K562 (cell line): Measurements from ENCODE around the gene OOSP3. TPM values are rescaled to one million over a fixed set of nuclear protein-coding genes. Genes with fewer than 3 reads are reported as not detected.

Experiments
- ATAC-seq: fragments of 200-7000 bp; cut with Tn5 transposase; 3 replicates; pipeline ENCODE4 v1.9.1; 2020; ENCODE audit warnings: moderate library complexity
- Bru-seq: library from RNA; stranded (reverse); fragments of 400-500 nt; gene quantifications from one replicate; lab custom pipeline; 2021; lab: Mats Ljungman, UMichigan
- BruChase-seq, 2 experiments: library from RNA; stranded (reverse); fragments of 400-500 nt; gene quantifications; one replicate each; lab custom pipeline; 2021; lab: Mats Ljungman, UMichigan
- BruUV-seq: library from RNA; stranded (reverse); fragments of 400-500 nt; replicated peaks from 2 replicates; lab custom pipeline; 2021; lab: Mats Ljungman, UMichigan
- CTCF ChIA-PET: fragments of 300-600 bp; formaldehyde crosslinking; extraction: SDS; loops from one replicate; lab custom pipeline; 2021; ENCODE audit warnings: low intra/inter-chr PET ratio; lab: Yijun Ruan, JAX
- POLR2A ChIA-PET: fragments of 300-600, 350-650 bp; sonication (Branson Sonifier 250); formaldehyde crosslinking; extraction: SDS; loops from one replicate; lab custom pipeline; 2021; ENCODE audit warnings: antibody characterized with exemption, inconsistent platforms; lab: Yijun Ruan, JAX
- DNase-seq, 4 experiments: peaks; one replicate each; pipeline versions ENCODE4 v3.0.0 to v3.0.0-alpha.2; 2011 to 2018; ENCODE audit warnings: low spot score in 3 of 4, mixed read lengths in 3 of 4; ENCODE audit errors: extremely low read depth in 1 of 4
- FAIRE-seq: peaks from 2 replicates; lab custom pipeline; 2011; peaks lifted over from hg19 to GRCh38; lab: Jason Lieb, UNC
- H2AFZ ChIP-seq: 2 replicates; pipeline ENCODE4 v1.6.0; 2011; ENCODE audit warnings: low read depth, low read length, control low read depth, inconsistent platforms
- H3K27ac ChIP-seq: fragments of 200-600 bp; 3 replicates; pipeline ENCODE4 v1.8.0; 2011; ENCODE audit warnings: low read depth, mild to moderate bottlenecking, control low read depth, inconsistent platforms, low read length, moderate library complexity, mixed read lengths; ENCODE audit errors: extremely low read depth
- H3K27me3 ChIP-seq, 2 experiments: fragments of 300-600 bp in 1 of 2; 2 replicates in 1 of 2; 3 replicates in 1 of 2; pipeline versions ENCODE4 v1.6.0 to v1.8.0; 2011; ENCODE audit warnings: inconsistent platforms in 2 of 2, low read length in 2 of 2, mild to moderate bottlenecking in 1 of 2, mixed read lengths in 1 of 2, moderate library complexity in 1 of 2; ENCODE audit not compliant: control insufficient read depth in 2 of 2, insufficient read depth in 2 of 2
- H3K36me3 ChIP-seq: fragments of 300-600 bp; 3 replicates; pipeline ENCODE4 v1.8.0; 2011; ENCODE audit warnings: mild to moderate bottlenecking, low read length, inconsistent platforms; ENCODE audit not compliant: control insufficient read depth, insufficient read depth
- H3K4me1 ChIP-seq, 2 experiments: fragments of 200-600 bp in 1 of 2; replicated peaks in 1 of 2; 2 replicates in 1 of 2; 3 replicates in 1 of 2; pipeline versions ENCODE4 v1.5.1 to v1.8.0; 2011; ENCODE audit warnings: inconsistent platforms in 2 of 2, low read length in 2 of 2, mild to moderate bottlenecking in 1 of 2, mixed read lengths in 1 of 2, moderate library complexity in 1 of 2; ENCODE audit not compliant: control insufficient read depth in 2 of 2, insufficient read depth in 2 of 2
- H3K4me2 ChIP-seq: 2 replicates; pipeline ENCODE4 v1.6.1; 2011; ENCODE audit warnings: low read length, control low read depth, inconsistent platforms, mixed read lengths; ENCODE audit not compliant: insufficient read depth
- H3K4me3 ChIP-seq: fragments of 200-600 bp; sonication (generic), shearing (Covaris generic); 2 replicates; pipeline ENCODE4 v1.5.1; 2016; ENCODE audit warnings: control low read depth, inconsistent platforms
- H3K79me2 ChIP-seq: fragments of 200-600 bp; 3 replicates; pipeline ENCODE4 v1.8.0; 2011; ENCODE audit warnings: low read length, inconsistent platforms; ENCODE audit not compliant: control insufficient read depth, insufficient read depth
- H3K9ac ChIP-seq, 2 experiments: 2 replicates each; pipeline versions ENCODE4 v1.6.0 to v1.6.1; 2011; ENCODE audit warnings: low read depth in 2 of 2, low read length in 2 of 2, control low read depth in 1 of 2, inconsistent platforms in 1 of 2, mild to moderate bottlenecking in 1 of 2, mixed read lengths in 1 of 2; ENCODE audit not compliant: insufficient read depth in 1 of 2
- H3K9me1 ChIP-seq: one replicate; pipeline ENCODE4 v1.6.0; 2011; ENCODE audit warnings: inconsistent platforms, mild to moderate bottlenecking, low read length, moderate library complexity; ENCODE audit not compliant: control insufficient read depth, insufficient read depth
- H3K9me3 ChIP-seq: replicated peaks from 2 replicates; pipeline ENCODE4 v1.5.1; 2011; ENCODE audit warnings: low read depth, low read length, inconsistent platforms; ENCODE audit not compliant: control insufficient read depth, insufficient read depth
- H4K20me1 ChIP-seq: replicated peaks from 2 replicates; pipeline ENCODE4 v1.6.1; 2011; ENCODE audit warnings: low read length, inconsistent platforms, mixed read lengths; ENCODE audit not compliant: control insufficient read depth, insufficient read depth
- ETV5 ChIP-seq: sonication (generic); formaldehyde crosslinking; IDR thresholded peaks from 2 replicates; pipeline ENCODE4 v1.4.0; 2020; ENCODE audit warnings: low read depth, mild to moderate bottlenecking, missing genetic modification reagents
- MYBL2 ChIP-seq, 2 experiments: fragments of 450-650 bp in 1 of 2; sonication (generic) in 1 of 2; formaldehyde crosslinking in 1 of 2; IDR thresholded peaks; 2 replicates each; pipeline versions ENCODE4 v1.6.1 to v1.8.1; 2017 to 2022; ENCODE audit warnings: borderline replicate concordance in 1 of 2, inconsistent platforms in 1 of 2, low read depth in 1 of 2, mild to moderate bottlenecking in 1 of 2, missing genetic modification reagents in 1 of 2, moderate library complexity in 1 of 2
- PATZ1 ChIP-seq: fragments of 250-450 bp; sonication (Bioruptor Pico); IDR thresholded peaks from 2 replicates; pipeline ENCODE4 v1.5.0; 2020; ENCODE audit warnings: mild to moderate bottlenecking, borderline replicate concordance
- PPARD ChIP-seq: fragments of 250-450 bp; sonication (Bioruptor Pico); IDR thresholded peaks from 2 replicates; pipeline ENCODE4 v1.8.0; 2022; ENCODE audit warnings: inconsistent platforms, mild to moderate bottlenecking, moderate library complexity
- ZNF347 ChIP-seq: fragments of 450-650 bp; formaldehyde crosslinking; IDR thresholded peaks from 2 replicates; pipeline ENCODE4 v1.4.0; 2020; ENCODE audit warnings: low read depth, mild to moderate bottlenecking, moderate library complexity
- WGBS: fragments of 100-300 bp; shearing (Covaris generic); methylation state at CpG from one replicate; pipeline ENCODE4 v1.1.6; 2016; ENCODE audit warnings: low coverage, mixed read lengths; ENCODE audit not compliant: insufficient coverage; ENCODE audit errors: missing lambda C conversion rate; 5-methylcytosine and 5-hydroxymethylcytosine counted together
- in situ Hi-C: fragments of 300-500 bp; cut with MboI; formaldehyde crosslinking; loops from 4 replicates; pipeline ENCODE4 v1.15.0; 2018; ENCODE audit warnings: inconsistent platforms, mixed read lengths
- intact Hi-C: fragments of 100-400 bp; cut with micrococcal nuclease; formaldehyde crosslinking; loops from 2 replicates; pipeline ENCODE4 v1.14.2; 2022
- long read RNA-seq, 3 experiments: library from polyadenylated mRNA in 2 of 3; library from RNA in 1 of 3; unstranded in 2 of 3; stranded (forward) in 1 of 3; transcript quantifications; one replicate each; pipeline ENCODE4 v2.0.0, GENCODE V29; 2019 to 2022
- polyA minus RNA-seq, 3 experiments: library from RNA; depleted of rRNA, polyadenylated mRNA; stranded (reverse); fragments of >200 nt; gene quantifications; 2 replicates each; pipeline ENCODE4 v1.2.3, GENCODE V29; 2011
- polyA plus RNA-seq, 8 experiments: library from polyadenylated mRNA; depleted of rRNA in 4 of 8; stranded (reverse) in 5 of 8; unstranded in 3 of 8; fragments of >200 nt; fragmentation: Nextera tagmentation in 2 of 8; fragmentation: Illumina TruSeq in 1 of 8; extraction: Ambion mirVana in 2 of 8; extraction: Trizol in 1 of 8; gene quantifications; 2 replicates each; pipeline versions ENCODE4 v1.2.1 to v1.2.3, GENCODE V29; 2011 to 2014; ENCODE audit warnings: inconsistent platforms in 1 of 8, missing spikeins in 1 of 8
- total RNA-seq, 7 experiments: library from RNA; depleted of rRNA in 6 of 7; stranded (reverse); fragments of >200 nt in 6 of 7; fragmentation: Illumina TruSeq in 2 of 7; extraction: Trizol in 2 of 7; gene quantifications; 2 replicates each; pipeline versions ENCODE4 v1.2.1 to v1.2.3, GENCODE V29; 2011 to 2021; ENCODE audit warnings: low replicate concordance in 1 of 7
- TF ChIP-seq, protein P1 (sequence below): fragments of 250-450 bp; sonication (Bioruptor Pico); IDR thresholded peaks from 2 replicates; pipeline ENCODE4 v1.4.0; 2020; ENCODE audit warnings: mild to moderate bottlenecking

Gene OOSP3
- not detected in 2 replicates for total RNA-seq (2011; cell fraction: chromatin; rRNA removed; ENCODE audit: low replicate concordance)
- total RNA-seq (2011; cell fraction: nucleolus; rRNA removed): not detected in 2 replicates
- total RNA-seq (2011; cell fraction: nucleoplasm; rRNA removed): not detected in 2 replicates
- total RNA-seq (2014; rRNA removed) (not detected in 2 replicates), total RNA-seq (2014; rRNA removed; fragmentation: Illumina TruSeq; extraction: Trizol) (not detected in 2 replicates), total RNA-seq (2015; rRNA removed; fragmentation: Illumina TruSeq; extraction: Trizol) (not detected in 2 replicates), total RNA-seq (2021) (not detected in 2 replicates), polyA plus RNA-seq (2011; rRNA removed) (0.09 and 0.15 TPM in 2 replicates), polyA plus RNA-seq (2014; fragmentation: Illumina TruSeq; extraction: Trizol) (0.21 TPM in 1 of 2 replicates, not detected in the other), polyA plus RNA-seq (2014; fragmentation: Nextera tagmentation; extraction: Ambion mirVana) (under 1 TPM in 1 of 2 experiments, not detected in 1; 0.32 TPM), polyA plus RNA-seq (2014; rRNA removed) (0.09 TPM in 1 of 2 replicates, not detected in the other), polyA minus RNA-seq (2011; rRNA and poly(A)+ RNA removed) (not detected in 2 replicates), Bru-seq, nascent RNA (percentile 25 among the genes with signal in this experiment), BruChase-seq, experiment 1, labeled RNA remaining after a 2-hour chase (percentile 27 among the genes with signal in this experiment), BruChase-seq, experiment 2, labeled RNA remaining after a 6-hour chase (percentile 22 among the genes with signal in this experiment)
- 0.09 and 0.12 TPM in 2 replicates for polyA plus RNA-seq (2011; cell fraction: cytosol; rRNA removed)
- polyA plus RNA-seq (2011; cell fraction: nucleus; rRNA removed): not detected in 2 replicates
- 0.28 TPM in 1 of 2 replicates, not detected in the other for polyA plus RNA-seq (2012)
- polyA minus RNA-seq (2011; cell fraction: cytosol; rRNA and poly(A)+ RNA removed): not detected in 2 replicates
- polyA minus RNA-seq (2011; cell fraction: nucleus; rRNA and poly(A)+ RNA removed): not detected in 2 replicates
- long read RNA-seq, experiment 1: 0 reads
- long read RNA-seq, experiment 2: 0 reads
- long read RNA-seq, experiment 3: 0 reads

GRCh38 chr11:59878575-59878974, at the start of gene OOSP3:
OOSP3 (plus strand) TSS chr11:59878782; CDS start chr11:59878809, 27 bp downstream.
- no peak for FAIRE-seq
- DNase-seq: no peak
- in situ Hi-C loops (no loop called here), intact Hi-C loops (no loop called here)
- Histone ChIP-seq H3K4me2 (no peak within 1 kb of the TSS), H2AFZ (peak within 1 kb of the TSS; percentile 61; the same call in 1 of the 2 replicates), H3K27ac (no peak within 1 kb of the TSS), H3K36me3 (no peaks in the 10 kb centered on the region), H3K9me3 (no peaks in the 10 kb centered on the region), H3K79me2 (no peaks in the 10 kb centered on the region), H3K4me1 (no peaks in the 10 kb centered on the region; a peak in 1 of 5 replicates), H4K20me1 (no peaks in the 10 kb centered on the region), H3K4me3 (no peak within 1 kb of the TSS), H3K27me3 (no peaks in the 10 kb centered on the region), H3K9me1 (no peaks in the 10 kb centered on the region), H3K9ac (no peak within 1 kb of the TSS)
- WGBS: 52% methylated on average over 5 of the region's 5 CpGs
- ChIA-PET CTCF (no interaction called here), POLR2A (no interaction called here)
- no TSS peak for BruUV-seq
- TF ChIP-seq ETV5 (CRISPR knock-in tag) (no peak), ZNF347 (CRISPR knock-in tag) (no peak), MYBL2 (IDR thresholded peaks at IDR 0.05; ENCODE audit: low read depth) (no peak), MYBL2 (CRISPR knock-in tag; IDR thresholded peaks at IDR 0.05; ENCODE audit: borderline replicate concordance) (no peak), PATZ1 (no peak), PPARD (no peak)
- TF ChIP-seq, protein P1, sequence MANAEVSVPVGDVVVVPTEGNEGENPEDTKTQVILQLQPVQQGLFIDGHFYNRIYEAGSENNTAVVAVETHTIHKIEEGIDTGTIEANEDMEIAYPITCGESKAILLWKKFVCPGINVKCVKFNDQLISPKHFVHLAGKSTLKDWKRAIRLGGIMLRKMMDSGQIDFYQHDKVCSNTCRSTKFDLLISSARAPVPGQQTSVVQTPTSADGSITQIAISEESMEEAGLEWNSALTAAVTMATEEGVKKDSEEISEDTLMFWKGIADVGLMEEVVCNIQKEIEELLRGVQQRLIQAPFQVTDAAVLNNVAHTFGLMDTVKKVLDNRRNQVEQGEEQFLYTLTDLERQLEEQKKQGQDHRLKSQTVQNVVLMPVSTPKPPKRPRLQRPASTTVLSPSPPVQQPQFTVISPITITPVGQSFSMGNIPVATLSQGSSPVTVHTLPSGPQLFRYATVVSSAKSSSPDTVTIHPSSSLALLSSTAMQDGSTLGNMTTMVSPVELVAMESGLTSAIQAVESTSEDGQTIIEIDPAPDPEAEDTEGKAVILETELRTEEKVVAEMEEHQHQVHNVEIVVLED: no peak
- ATAC-seq: no peak
